GOT3 (cell line): Measurements from ENCODE around the gene CNOT4.
"Not testable (repeated sequence)": the region's sequence is repeated elsewhere in the genome, so short reads cannot be mapped to it uniquely, and the experiment has no call there.

ENCODE experiments used
- DNase-seq: peaks from one replicate; lab custom pipeline; 2025; ENCODE audit warnings: mixed read lengths; lab: John Stamatoyannopoulos, UW

Gene CNOT4

GRCh38 chr7:135512135-135512887 is 2.4 kb upstream of the CNOT4 start:
- no peak for DNase-seq

DNA sequence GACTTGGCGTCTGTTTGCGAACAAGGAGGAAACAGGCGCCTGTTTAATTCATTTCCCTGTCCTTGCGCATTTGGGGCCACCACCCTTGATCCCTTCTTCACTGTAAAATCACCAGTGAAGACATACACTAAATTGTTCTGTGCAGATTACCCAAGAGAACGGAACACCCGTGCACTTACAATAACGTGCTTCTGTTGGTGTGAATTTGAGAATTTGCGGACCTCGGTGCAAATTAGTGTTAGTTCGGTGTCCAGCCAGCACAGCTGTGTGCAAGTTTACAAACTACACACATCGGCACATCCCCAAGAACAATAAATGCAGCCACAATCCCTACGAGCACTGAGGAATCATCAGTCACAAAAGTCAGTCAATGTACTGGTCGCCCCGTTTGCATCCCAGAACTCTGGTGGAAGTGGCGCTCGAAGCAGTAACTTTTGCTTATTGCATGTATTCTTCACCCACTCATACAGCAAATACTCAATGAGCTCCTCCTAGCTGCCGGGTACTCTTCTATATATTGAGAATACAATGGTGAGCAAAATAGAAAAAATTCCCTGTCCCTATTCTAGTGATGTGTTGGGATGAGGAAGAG is 786 bp upstream of the CNOT4 start:
- no peak for DNase-seq

- no peak for DNase-seq
Observed at GRCh38 chr7:135509589-135509838, 388 bp downstream of the CNOT4 start.

GRCh38 chr7:135508883-135509588 is 866 bp downstream of the CNOT4 start:
- no peak for DNase-seq

DNA sequence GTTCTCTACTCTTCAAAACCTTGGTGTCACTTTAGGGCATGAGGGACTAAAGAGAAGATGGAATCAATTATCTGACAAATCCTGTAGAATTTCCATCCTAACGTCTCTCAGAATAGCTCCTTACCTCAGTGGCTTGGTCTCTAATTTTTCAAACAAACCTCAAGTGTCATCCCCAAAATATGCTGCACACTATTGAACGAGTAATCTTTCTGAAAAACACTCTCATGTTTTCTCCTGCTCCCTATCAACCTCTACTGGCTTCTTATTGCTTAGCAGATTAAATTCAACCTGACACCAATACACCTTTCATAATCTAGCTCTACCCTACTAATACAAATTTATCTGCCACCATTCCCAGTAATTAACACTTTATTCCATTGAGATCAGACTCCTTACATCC is 8.5 kb downstream of the CNOT4 start:
- DNase-seq: no peak

DNA sequence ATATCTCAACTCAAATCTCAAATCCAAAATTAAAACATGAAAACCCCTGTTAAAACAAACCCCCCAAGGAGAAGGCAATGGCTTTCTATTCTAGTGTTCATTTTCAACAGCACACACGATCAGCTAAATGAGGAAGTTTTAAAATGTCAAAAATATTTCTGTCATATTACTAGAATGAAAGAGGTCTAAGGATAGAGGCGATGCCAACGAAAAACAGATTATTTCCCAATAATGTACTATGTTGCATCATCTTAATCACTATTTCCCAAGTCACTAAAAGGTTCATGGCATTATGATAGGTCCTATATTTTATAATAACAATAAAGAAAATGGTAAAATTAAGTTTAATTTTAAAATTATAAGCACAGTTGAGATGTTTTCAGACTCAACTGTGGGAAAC is 10.1 kb downstream of the CNOT4 start:
- DNase-seq: no peak

GRCh38 chr7:135497161-135497560 is 12.7 kb downstream of the CNOT4 start:
- DNase-seq: not testable (repeated sequence)

DNA sequence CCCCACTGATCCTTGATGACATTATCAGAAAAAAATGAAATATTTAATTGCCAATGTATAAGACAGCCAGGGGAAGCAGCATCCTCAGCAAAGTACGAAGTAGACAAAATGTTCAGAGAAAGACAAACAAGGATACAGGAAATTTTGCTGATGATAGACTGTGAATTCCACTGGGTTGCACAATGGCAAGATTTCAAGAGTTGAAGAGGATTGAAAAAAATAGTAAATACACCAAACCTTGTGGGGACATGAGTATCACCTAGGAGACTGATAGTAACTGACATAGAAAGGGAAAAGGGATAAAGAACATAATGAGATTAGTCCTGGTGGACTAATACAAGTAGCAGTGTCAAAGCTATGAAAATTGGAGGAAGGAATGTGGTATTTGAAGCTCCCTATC is 16.5 kb downstream of the CNOT4 start:
- no peak for DNase-seq

DNA sequence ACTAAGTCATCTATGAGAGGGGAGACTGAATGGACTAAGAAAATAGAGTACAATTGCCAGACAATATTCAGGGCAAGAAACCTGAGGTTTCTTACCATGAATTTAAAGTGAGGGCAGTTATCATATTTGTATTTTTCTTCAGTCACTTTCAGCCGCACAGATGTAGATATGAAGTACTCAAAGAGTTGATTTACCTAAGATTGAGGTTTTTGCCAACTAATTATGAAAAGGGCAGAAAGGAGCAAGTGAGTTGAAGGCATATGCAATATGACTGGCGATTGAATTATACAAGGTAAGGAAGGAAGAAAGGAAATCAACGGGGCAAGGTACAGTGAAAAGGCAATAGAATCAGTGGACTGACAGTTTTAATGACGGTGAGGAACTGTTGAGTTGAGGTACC is 17.8 kb downstream of the CNOT4 start:
- DNase-seq: no peak

DNA sequence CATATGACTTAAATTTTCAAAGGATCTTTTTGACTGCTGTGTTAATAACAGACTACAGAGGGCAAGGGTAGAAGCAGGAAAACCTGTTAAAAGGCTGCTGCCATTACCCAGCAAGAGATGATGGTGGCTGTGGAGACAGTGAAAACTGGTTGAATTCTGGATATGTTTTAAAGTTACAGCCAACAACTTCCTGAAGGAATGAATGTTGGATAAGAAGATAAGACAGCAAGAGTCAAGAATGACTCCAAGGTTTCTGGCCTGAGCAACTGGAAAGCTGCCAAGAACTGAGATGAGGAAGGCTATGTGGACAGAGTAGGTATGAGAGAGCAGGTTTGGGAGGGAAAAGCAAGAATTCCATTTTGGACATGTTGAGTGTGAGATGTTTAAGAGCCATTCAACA is 19.1 kb downstream of the CNOT4 start:
- DNase-seq: no peak

DNA sequence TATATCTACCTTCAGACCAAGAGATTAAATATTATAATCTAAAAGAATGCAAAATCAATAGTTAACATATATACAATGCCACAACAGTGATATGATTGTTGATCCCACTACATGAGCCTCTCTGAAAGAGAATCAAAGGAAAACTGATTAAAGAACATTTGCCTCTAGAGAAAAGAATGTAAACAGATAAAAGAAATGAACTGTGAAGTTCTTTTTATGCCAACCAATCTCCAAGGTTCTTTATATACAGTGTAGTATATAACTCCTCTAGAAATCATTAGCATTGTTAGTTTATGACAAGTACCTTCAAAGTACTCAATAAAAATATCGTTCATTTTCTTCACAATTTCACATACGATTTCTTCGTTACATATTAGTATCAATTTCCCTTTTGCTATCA is 20.1 kb downstream of the CNOT4 start:
- DNase-seq: no peak

DNA sequence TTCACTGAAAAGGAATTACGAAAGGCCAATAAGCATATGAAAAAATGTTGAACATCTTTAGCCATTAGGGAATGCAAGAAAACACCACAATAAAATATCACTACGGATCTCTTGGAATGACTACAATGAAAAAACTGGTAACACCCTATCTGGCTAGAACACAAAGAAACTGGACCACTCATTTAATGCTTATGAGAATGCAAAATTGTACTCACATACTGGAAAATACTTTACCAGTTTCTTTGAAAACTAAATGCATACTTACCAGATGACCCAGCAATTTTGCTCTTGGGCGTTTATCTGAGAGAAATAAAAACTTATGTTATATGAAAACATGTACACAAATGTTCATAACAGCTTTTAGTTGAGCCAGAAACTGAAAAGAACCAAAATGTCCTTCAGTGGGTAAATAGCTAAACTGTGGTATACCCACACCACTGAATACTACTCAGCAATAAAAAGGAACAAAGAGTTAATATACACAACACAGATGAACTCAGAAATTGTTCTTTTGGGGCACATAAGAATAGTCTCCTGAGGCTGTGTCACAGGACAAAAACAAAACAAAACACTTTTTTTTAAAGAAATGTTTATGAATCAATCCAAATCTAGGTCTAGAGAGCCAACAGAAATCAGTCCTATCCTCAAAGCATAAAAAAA is 23.5 kb downstream of the CNOT4 start:
- DNase-seq: no peak

DNA sequence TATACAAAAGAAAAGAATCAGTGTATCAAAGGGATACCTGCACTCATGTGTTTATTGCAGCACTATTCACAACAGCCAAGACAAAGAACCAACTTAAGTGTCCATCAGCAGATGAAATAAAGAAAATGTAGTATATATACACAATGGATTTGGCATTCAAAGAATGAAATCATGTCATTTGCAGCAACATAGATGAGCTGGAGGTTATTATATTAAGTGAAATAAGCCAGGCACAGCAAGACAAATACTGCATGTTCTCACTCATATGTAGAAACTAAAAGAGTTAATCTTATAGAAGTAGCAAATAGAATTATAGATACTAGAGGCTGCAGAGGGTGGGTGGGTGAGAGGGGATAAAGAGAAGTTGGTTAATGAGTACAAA is 28.3 kb downstream of the CNOT4 start:
- DNase-seq: no peak

GRCh38 chr7:135480966-135481597 is 28.8 kb downstream of the CNOT4 start:
- no peak for DNase-seq

GRCh38 chr7:135475521-135475920 is 34.4 kb downstream of the CNOT4 start:
- no peak for DNase-seq

- not testable (repeated sequence) for DNase-seq
Observed at GRCh38 chr7:135469705-135470104, 40.2 kb downstream of the CNOT4 start.

GRCh38 chr7:135467207-135467711 is 42.6 kb downstream of the CNOT4 start:
- no peak for DNase-seq

DNA sequence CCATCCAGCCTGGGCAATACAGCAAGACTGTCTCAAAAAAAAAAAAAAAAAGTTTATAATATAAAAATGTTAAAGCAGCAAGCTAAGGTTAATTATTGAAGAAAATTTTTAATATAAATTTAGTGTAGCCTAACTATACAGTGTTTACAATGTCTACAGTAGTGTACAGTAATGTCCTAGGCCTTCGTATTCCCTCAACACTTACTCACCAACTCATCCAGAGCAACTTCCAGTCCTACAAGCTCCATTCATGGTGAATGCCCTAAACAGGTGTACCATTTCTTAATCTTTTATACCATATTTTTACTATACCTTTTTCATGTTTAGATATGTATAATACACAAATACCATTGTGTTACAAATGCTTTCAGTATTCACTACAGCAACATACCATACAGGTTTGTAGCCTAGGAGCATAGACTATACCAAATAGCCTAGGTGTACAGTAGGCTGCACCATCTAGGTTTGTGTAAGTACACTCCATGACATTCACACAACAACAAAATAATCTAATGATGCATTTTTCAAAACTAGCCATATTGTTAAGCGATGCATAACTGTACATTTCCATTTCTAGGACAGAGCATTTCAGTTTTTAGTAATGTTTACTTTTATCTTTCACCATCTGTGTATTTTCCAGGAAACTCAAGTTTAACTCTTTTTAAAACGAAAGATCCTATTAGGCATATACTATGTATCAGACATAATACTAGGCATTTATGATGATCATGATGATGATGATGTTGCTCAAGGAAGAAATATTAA is 43.3 kb downstream of the CNOT4 start:
- no peak for DNase-seq

DNA sequence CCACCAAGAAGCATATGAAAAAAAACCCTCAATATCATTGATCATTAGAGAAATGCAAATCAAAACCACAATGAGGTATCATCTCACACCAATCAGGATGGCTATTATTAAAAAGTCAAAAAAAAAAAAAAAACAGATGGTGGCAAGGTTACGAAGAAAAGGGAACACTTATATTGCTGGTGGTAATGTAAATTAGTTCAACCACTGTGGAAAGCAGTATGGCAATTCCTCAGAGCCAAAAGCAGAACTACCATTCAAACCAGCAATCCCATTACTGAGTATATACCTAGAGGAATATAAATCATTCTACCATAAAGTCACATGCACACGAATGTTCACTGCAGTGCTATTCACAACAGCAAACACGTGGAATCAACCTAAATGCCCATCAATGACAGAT is 46.0 kb downstream of the CNOT4 start:
- DNase-seq: no peak

DNA sequence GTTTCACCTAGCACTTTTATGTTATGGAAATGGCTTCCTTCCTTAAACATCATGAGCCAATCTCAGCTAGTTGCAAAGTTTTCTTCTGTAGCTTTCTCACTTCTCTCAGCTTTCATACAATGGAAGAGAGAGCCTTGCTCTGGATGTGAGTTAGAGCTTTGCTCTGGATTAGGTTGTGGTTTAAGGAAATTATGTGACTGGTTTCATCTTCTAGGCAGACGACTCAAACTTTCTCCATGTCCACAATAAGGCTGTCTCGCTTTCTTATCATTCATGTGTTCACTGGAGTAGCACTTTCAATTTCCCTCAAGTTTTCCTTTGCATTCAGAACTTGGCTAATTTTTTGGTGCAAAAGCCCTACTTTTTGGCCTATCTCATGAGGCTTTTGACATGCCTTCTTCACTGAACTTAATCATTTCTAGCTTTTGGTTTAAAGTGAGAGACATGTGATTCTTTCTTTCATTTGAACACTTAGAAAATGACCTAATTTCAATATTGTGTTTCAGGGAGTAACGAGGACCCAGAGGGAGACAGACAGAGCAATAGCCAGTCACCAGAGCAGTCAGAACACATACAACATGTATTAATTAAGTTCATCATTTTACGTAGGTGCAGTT is 49.8 kb downstream of the CNOT4 start:
- no peak for DNase-seq

DNA sequence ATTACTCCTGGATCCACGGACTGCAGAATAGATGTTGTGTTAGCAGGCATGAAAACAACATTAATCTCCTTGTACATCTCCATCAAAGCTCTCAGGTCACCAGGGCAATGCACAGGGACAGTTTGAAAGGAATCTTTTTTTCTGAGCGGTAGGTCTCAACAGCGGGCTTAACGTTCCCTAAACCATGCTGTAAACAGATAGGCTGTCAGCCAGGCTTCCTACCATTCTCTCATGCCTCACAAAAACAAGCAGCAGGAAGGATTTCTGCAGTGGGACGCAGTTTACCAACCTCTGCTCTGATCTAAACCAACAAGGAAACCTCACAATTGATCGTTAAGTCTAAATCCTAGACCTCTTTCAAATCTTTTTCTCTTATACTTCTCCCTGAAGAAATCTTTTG is 50.8 kb downstream of the CNOT4 start:
- no peak for DNase-seq
